Dendritic cell treated with granulocyte-macrophage colony-stimulating factor and Interleukin-4, amounts not matched to agents 40 ng/mL and 50 ng/mL, for 4 days (primary cell): ENCODE measurements around the gene LGALS8.
"Not testable (repeated sequence)": the region's sequence is repeated elsewhere in the genome, so short reads cannot be mapped to it uniquely, and the experiment has no call there.

Source experiments
- H3K27ac Mint-ChIP-seq: one replicate; pipeline ENCODE4 v1.8.0; 2022; ENCODE audit warnings: mild to moderate bottlenecking, mixed read lengths
- H3K27me3 Mint-ChIP-seq: one replicate; pipeline ENCODE4 v1.8.0; 2022; ENCODE audit warnings: mild to moderate bottlenecking, mixed read lengths
- H3K36me3 Mint-ChIP-seq: one replicate; pipeline ENCODE4 v1.8.0; 2022; ENCODE audit warnings: low read depth, mixed read lengths
- H3K4me1 Mint-ChIP-seq: one replicate; pipeline ENCODE4 v1.8.0; 2022; ENCODE audit warnings: low read depth, mixed read lengths
- H3K4me3 Mint-ChIP-seq: one replicate; pipeline ENCODE4 v1.8.0; 2022; ENCODE audit warnings: mild to moderate bottlenecking, moderate library complexity, mixed read lengths
- H3K9me3 Mint-ChIP-seq: one replicate; pipeline ENCODE4 v1.8.0; 2022; ENCODE audit warnings: mixed read lengths
- intact Hi-C: fragments of 100-400 bp; cut with micrococcal nuclease; formaldehyde crosslinking; loops from one replicate; pipeline ENCODE4 v1.15.0; 2022

LGALS8 gene

GRCh38 chr1:236523704-236524141, at the start of gene LGALS8:
Gene LGALS8, plus strand, starts transcription at chr1:236523982. Its CDS starts 2,089 bp downstream, at chr1:236526071.
- Mint-ChIP-seq H3K4me3 (peak within 1 kb of the TSS; percentile 98), H3K36me3 (peaks cover 48% of the 10 kb centered on the region), H3K9me3 (no peaks in the 10 kb centered on the region), H3K27ac (peak within 1 kb of the TSS; percentile 98), H3K4me1 (peaks cover 29% of the 10 kb centered on the region), H3K27me3 (no peaks in the 10 kb centered on the region)
- intact Hi-C loops: loop anchor here (5.0 kb wide), 1 partner anchor 241 kb away; the partner anchor contains the start of gene ERO1B

GRCh38 chr1:236476019-236476418, 47.8 kb upstream of the LGALS8 start:
- intact Hi-C loops: no loop called here
- Mint-ChIP-seq H3K4me1 (no peaks in the 10 kb centered on the region), H3K9me3 (no peaks in the 10 kb centered on the region), H3K27me3 (no peaks in the 10 kb centered on the region), H3K27ac (no peak overlapping the region), H3K36me3 (no peaks in the 10 kb centered on the region), H3K4me3 (no peak overlapping the region)

GRCh38 chr1:236480758-236481436, 42.9 kb upstream of the LGALS8 start:
- Mint-ChIP-seq H3K36me3 (no peaks in the 10 kb centered on the region), H3K4me1 (no peaks in the 10 kb centered on the region), H3K27me3 (no peaks in the 10 kb centered on the region), H3K4me3 (no peak overlapping the region), H3K27ac (no peak overlapping the region), H3K9me3 (no peaks in the 10 kb centered on the region)
- intact Hi-C loops: no loop called here

GRCh38 chr1:236484310-236484971, 39.3 kb upstream of the LGALS8 start:
- no peak overlapping the region for H3K4me3 Mint-ChIP-seq
- H3K36me3 Mint-ChIP-seq: no peaks in the 10 kb centered on the region
- no peak overlapping the region for H3K27ac Mint-ChIP-seq

GRCh38 chr1:236486356-236487002, 37.3 kb upstream of the LGALS8 start:
- intact Hi-C loops: no loop called here
- H3K36me3 Mint-ChIP-seq: no peaks in the 10 kb centered on the region
- no peak overlapping the region for H3K4me3 Mint-ChIP-seq
- H3K9me3 Mint-ChIP-seq: no peaks in the 10 kb centered on the region
- peaks cover 4% of the 10 kb centered on the region for H3K27me3 Mint-ChIP-seq
- no peak overlapping the region for H3K27ac Mint-ChIP-seq
- H3K4me1 Mint-ChIP-seq: peaks cover 6% of the 10 kb centered on the region

More at GRCh38 chr1:236484310-236484971, 39.3 kb upstream of the LGALS8 start:
- intact Hi-C loops: no loop called here
- no peaks in the 10 kb centered on the region for H3K4me1 Mint-ChIP-seq
- H3K27me3 Mint-ChIP-seq: no peaks in the 10 kb centered on the region
- H3K9me3 Mint-ChIP-seq: no peaks in the 10 kb centered on the region

GRCh38 chr1:236489161-236489560, 34.6 kb upstream of the LGALS8 start:
- H3K27ac Mint-ChIP-seq, H3K36me3 Mint-ChIP-seq, H3K4me3 Mint-ChIP-seq, intact Hi-C loops, H3K4me1 Mint-ChIP-seq, H3K9me3 Mint-ChIP-seq: not testable (repeated sequence)
- peaks cover 20% of the 10 kb centered on the region for H3K27me3 Mint-ChIP-seq

GRCh38 chr1:236489710-236490377, 33.9 kb upstream of the LGALS8 start:
- Mint-ChIP-seq H3K27ac (no peak overlapping the region), H3K4me3 (no peak overlapping the region), H3K36me3 (no peaks in the 10 kb centered on the region), H3K27me3 (peaks cover 21% of the 10 kb centered on the region), H3K4me1 (peaks cover 6% of the 10 kb centered on the region), H3K9me3 (no peaks in the 10 kb centered on the region)
- intact Hi-C loops: loop anchor here (1.0 kb wide), 1 partner anchor 381 kb away; no protein-coding TSS in a partner anchor

GRCh38 chr1:236491469-236492136, 32.2 kb upstream of the LGALS8 start:
- intact Hi-C loops: no loop called here
- Mint-ChIP-seq H3K9me3 (no peaks in the 10 kb centered on the region), H3K4me1 (peaks cover 6% of the 10 kb centered on the region), H3K27me3 (peaks cover 25% of the 10 kb centered on the region), H3K36me3 (no peaks in the 10 kb centered on the region), H3K27ac (no peak overlapping the region), H3K4me3 (no peak overlapping the region)

- Mint-ChIP-seq H3K36me3 (no peaks in the 10 kb centered on the region), H3K27ac (no peak overlapping the region), H3K4me1 (peaks cover 6% of the 10 kb centered on the region), H3K4me3 (no peak overlapping the region), H3K9me3 (no peaks in the 10 kb centered on the region), H3K27me3 (peaks cover 25% of the 10 kb centered on the region)
- intact Hi-C loops: no loop called here
These were observed 31.4 kb upstream of the LGALS8 start for GRCh38 chr1:236492378-236492777.

GRCh38 chr1:236494082-236494481, 29.7 kb upstream of the LGALS8 start:
- Mint-ChIP-seq H3K27ac (no peak overlapping the region), H3K9me3 (no peaks in the 10 kb centered on the region), H3K4me1 (peaks cover 6% of the 10 kb centered on the region), H3K27me3 (peaks cover 25% of the 10 kb centered on the region), H3K4me3 (no peak overlapping the region), H3K36me3 (no peaks in the 10 kb centered on the region)
- intact Hi-C loops: no loop called here

- Mint-ChIP-seq H3K27me3 (peaks cover 25% of the 10 kb centered on the region), H3K4me3 (no peak overlapping the region), H3K9me3 (no peaks in the 10 kb centered on the region), H3K4me1 (peaks cover 6% of the 10 kb centered on the region), H3K27ac (no peak overlapping the region), H3K36me3 (no peaks in the 10 kb centered on the region)
- intact Hi-C loops: no loop called here
These were observed 29.0 kb upstream of the LGALS8 start for GRCh38 chr1:236494586-236495466.

- intact Hi-C loops: no loop called here
- peaks cover 25% of the 10 kb centered on the region for H3K27me3 Mint-ChIP-seq
- no peak overlapping the region for H3K4me3 Mint-ChIP-seq
- no peaks in the 10 kb centered on the region for H3K36me3 Mint-ChIP-seq
- peaks cover 6% of the 10 kb centered on the region for H3K4me1 Mint-ChIP-seq
- H3K9me3 Mint-ChIP-seq: no peaks in the 10 kb centered on the region
- no peak overlapping the region for H3K27ac Mint-ChIP-seq
These were observed 28.2 kb upstream of the LGALS8 start for GRCh38 chr1:236495467-236496112.
